ENCODE measurements around the gene PDGFRB.
A peak's percentile ranks its signal among the peaks of the same experiment; 100 is the strongest.

Gene PDGFRB

GRCh38 chr5:150163547-150164059 is 8.0 kb upstream of the PDGFRB start:
- Histone ChIP-seq H3K4me3 (replicated peaks; ENCODE audit: insufficient read depth, low read length) (no peak overlapping the region), H3K27me3 (ENCODE audit: insufficient read depth, poor library complexity, severe bottlenecking) (no peaks in the 10 kb centered on the region), H3K27ac (replicated peaks) (no peak overlapping the region)
- no peak for DNase-seq (ENCODE audit: low read depth in 1 of 2, low spot score in 1 of 2)
- TF ChIP-seq POLR2AphosphoS5 (IDR thresholded peaks at IDR 0.05; ENCODE audit: low read depth) (no peak), SPI1 (IDR thresholded peaks at IDR 0.05; ENCODE audit: borderline replicate concordance, low read depth) (no peak), GABPA (IDR thresholded peaks at IDR 0.05; ENCODE audit: low read depth) (no peak), REST (IDR thresholded peaks at IDR 0.05; ENCODE audit: insufficient replicate concordance, low read depth) (no peak), CTCF (IDR thresholded peaks at IDR 0.05; ENCODE audit: insufficient read depth, low read length) (no peak)

- no peak for DNase-seq (ENCODE audit: low read depth in 1 of 2, low spot score in 1 of 2)
- Histone ChIP-seq H3K27me3 (ENCODE audit: insufficient read depth, poor library complexity, severe bottlenecking) (no peaks in the 10 kb centered on the region), H3K27ac (replicated peaks) (no peak overlapping the region), H3K4me3 (replicated peaks; ENCODE audit: insufficient read depth, low read length) (no peak overlapping the region)
- TF ChIP-seq CTCF (IDR thresholded peaks at IDR 0.05; ENCODE audit: insufficient read depth, low read length) (no peak), SPI1 (IDR thresholded peaks at IDR 0.05; ENCODE audit: borderline replicate concordance, low read depth) (no peak), GABPA (IDR thresholded peaks at IDR 0.05; ENCODE audit: low read depth) (no peak)
Observed at GRCh38 chr5:150163035-150163434, 7.4 kb upstream of the PDGFRB start.

GRCh38 chr5:150162142-150162513 is 6.5 kb upstream of the PDGFRB start:
- TF ChIP-seq POLR2AphosphoS5 (IDR thresholded peaks at IDR 0.05; ENCODE audit: low read depth): no peak
- Histone ChIP-seq H3K4me3 (replicated peaks; ENCODE audit: insufficient read depth, low read length) (no peak overlapping the region), H3K27me3 (ENCODE audit: insufficient read depth, poor library complexity, severe bottlenecking) (no peaks in the 10 kb centered on the region), H3K27ac (replicated peaks) (no peak overlapping the region)
- DNase-seq (ENCODE audit: low read depth in 1 of 2, low spot score in 1 of 2): no peak

- peaks cover 2% of the 10 kb centered on the region for H3K27me3 ChIP-seq (ENCODE audit: insufficient read depth, poor library complexity, severe bottlenecking)
- no peak overlapping the region for H3K4me3 ChIP-seq (replicated peaks; ENCODE audit: insufficient read depth, low read length)
- TF ChIP-seq CTCF (IDR thresholded peaks at IDR 0.05; ENCODE audit: insufficient read depth, low read length): peak; percentile 95
- no peak for TF ChIP-seq REST (IDR thresholded peaks at IDR 0.05; ENCODE audit: insufficient replicate concordance, low read depth)
- no peak overlapping the region for H3K27ac ChIP-seq (replicated peaks)
- peak in 1 of 2 experiments; percentile 75 for DNase-seq (ENCODE audit: low read depth in 1 of 2, low spot score in 1 of 2)
Observed at GRCh38 chr5:150161242-150162141, 5.8 kb upstream of the PDGFRB start.

All from HL-60 (cell line).